Sigmoid colon (tissue), 4 donors: Measurements from ENCODE around the gene DCAF15.
"Not testable (repeated sequence)": the region's sequence is repeated elsewhere in the genome, so short reads cannot be mapped to it uniquely, and the experiment has no call there.

Experiments
- CTCF ChIP-seq, 4 experiments: fragments of 450-650 bp in 3 of 4; fragments of 200-600 bp in 1 of 4; IDR thresholded peaks; one replicate each; pipeline ENCODE4 v1.5.1; 2016 to 2019; ENCODE audit warnings: antibody characterized with exemption in 4 of 4, mild to moderate bottlenecking in 3 of 4, moderate library complexity in 2 of 4
- EP300 ChIP-seq, 4 donors: sonication (generic); formaldehyde crosslinking; IDR thresholded peaks; one replicate each; pipeline ENCODE4 v1.6.1; 2017; ENCODE audit warnings: antibody characterized with exemption in 4 of 4
- POLR2A ChIP-seq, 2 donors: fragments of 450-650 bp; IDR thresholded peaks; one replicate each; pipeline ENCODE4 v1.6.1; 2016; ENCODE audit warnings: antibody characterized with exemption in 2 of 2, mild to moderate bottlenecking in 2 of 2, moderate library complexity in 2 of 2
- POLR2AphosphoS5 ChIP-seq, 4 donors: sonication (generic); formaldehyde crosslinking; IDR thresholded peaks; one replicate each; pipeline ENCODE4 v1.6.1; 2017; ENCODE audit warnings: antibody characterized with exemption in 4 of 4

GRCh38 chr19:13973479-13973878 lies 21.2 kb downstream of the DCAF15 start:
- not testable (repeated sequence) for TF ChIP-seq CTCF, EP300, POLR2AphosphoS5, POLR2A (IDR thresholded peaks at IDR 0.05)
